EL (cell line): ENCODE measurements around the gene SEPTIN3.

ENCODE experiments used
- DNase-seq: peaks from one replicate; pipeline ENCODE4 v3.0.0-alpha.2; 2016

The SEPTIN3 gene

GRCh38 chr22:41969110-41969646 is at the start of gene SEPTIN3:
Gene SEPTIN3 (plus strand): TSS chr22:41969443. CDS start chr22:41971493, 2,050 bp downstream.
- no peak for DNase-seq

- DNase-seq, result no peak
Observed at GRCh38 chr22:41920271-41920976, 48.8 kb upstream of the SEPTIN3 start.

GRCh38 chr22:41922328-41922727 is 46.9 kb upstream of the SEPTIN3 start:
- no peak for DNase-seq

GRCh38 chr22:41922940-41923594 is 46.2 kb upstream of the SEPTIN3 start:
- no peak for DNase-seq

GRCh38 chr22:41923595-41924276 is 45.5 kb upstream of the SEPTIN3 start:
- DNase-seq, result no peak

- DNase-seq, result peak; percentile 56
Observed at GRCh38 chr22:41925783-41926460, 43.3 kb upstream of the SEPTIN3 start.

- no peak for DNase-seq
Observed at GRCh38 chr22:41927813-41928212, 41.4 kb upstream of the SEPTIN3 start.

GRCh38 chr22:41928593-41929417 is 40.4 kb upstream of the SEPTIN3 start:
- no peak for DNase-seq

- no peak for DNase-seq
Observed at GRCh38 chr22:41929418-41929810, 39.8 kb upstream of the SEPTIN3 start.

- no peak for DNase-seq
Observed at GRCh38 chr22:41931701-41932269, 37.5 kb upstream of the SEPTIN3 start.

- DNase-seq, result no peak
Observed at GRCh38 chr22:41932353-41932752, 36.9 kb upstream of the SEPTIN3 start.

GRCh38 chr22:41933411-41934177 is 35.6 kb upstream of the SEPTIN3 start:
- DNase-seq, result no peak

- DNase-seq, result no peak
Observed at GRCh38 chr22:41934284-41935014, 34.8 kb upstream of the SEPTIN3 start.

GRCh38 chr22:41935015-41935351 is 34.3 kb upstream of the SEPTIN3 start:
- no peak for DNase-seq

GRCh38 chr22:41935509-41935908 is 33.7 kb upstream of the SEPTIN3 start:
- DNase-seq, result no peak

GRCh38 chr22:41936894-41937169 is 32.4 kb upstream of the SEPTIN3 start:
- no peak for DNase-seq

GRCh38 chr22:41939981-41940831 is 29.0 kb upstream of the SEPTIN3 start:
- no peak for DNase-seq

- peak; percentile 86 for DNase-seq
Observed at GRCh38 chr22:41940832-41941765, 28.1 kb upstream of the SEPTIN3 start.
